ENCODE results near the gene RMND5B.
"Not testable (repeated sequence)": the region's sequence is repeated elsewhere in the genome, so short reads cannot be mapped to it uniquely, and the experiment has no call there.

RMND5B gene

DNA sequence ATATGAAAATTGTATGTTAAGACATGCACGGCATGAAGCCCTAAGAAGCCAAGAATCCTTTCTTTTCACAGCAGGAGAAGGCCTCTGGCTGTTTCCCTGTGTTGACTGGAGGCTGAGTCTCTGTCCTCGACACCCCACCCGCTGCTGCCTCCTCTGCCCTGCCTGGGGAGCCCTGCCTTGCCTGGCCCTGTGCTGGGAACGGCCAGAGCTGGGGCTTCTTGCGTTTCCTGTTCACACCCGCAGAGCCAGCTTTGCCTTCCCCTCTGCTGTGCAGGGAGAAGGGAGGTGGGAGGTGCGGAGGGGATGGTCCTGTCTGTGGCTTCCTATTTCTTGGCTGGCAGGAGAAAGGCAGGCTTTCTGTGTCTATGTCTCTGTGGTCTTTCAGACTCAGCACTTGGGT, 63.2 kb downstream of the RMND5B start:
- peak; percentile 50 for ATAC-seq
- H3K4me1 Mint-ChIP-seq, result peaks cover 18% of the 10 kb centered on the region
- H3K27me3 Mint-ChIP-seq, result peaks cover 29% of the 10 kb centered on the region
- H3K4me3 Mint-ChIP-seq, result peak overlapping the region in 1 of 2 donors; percentile 13
- peak overlapping the region in 1 of 2 donors; percentile 40 for H3K27ac Mint-ChIP-seq
- no peaks in the 10 kb centered on the region for H3K9me3 Mint-ChIP-seq
- DNase-seq, result no peak

DNA sequence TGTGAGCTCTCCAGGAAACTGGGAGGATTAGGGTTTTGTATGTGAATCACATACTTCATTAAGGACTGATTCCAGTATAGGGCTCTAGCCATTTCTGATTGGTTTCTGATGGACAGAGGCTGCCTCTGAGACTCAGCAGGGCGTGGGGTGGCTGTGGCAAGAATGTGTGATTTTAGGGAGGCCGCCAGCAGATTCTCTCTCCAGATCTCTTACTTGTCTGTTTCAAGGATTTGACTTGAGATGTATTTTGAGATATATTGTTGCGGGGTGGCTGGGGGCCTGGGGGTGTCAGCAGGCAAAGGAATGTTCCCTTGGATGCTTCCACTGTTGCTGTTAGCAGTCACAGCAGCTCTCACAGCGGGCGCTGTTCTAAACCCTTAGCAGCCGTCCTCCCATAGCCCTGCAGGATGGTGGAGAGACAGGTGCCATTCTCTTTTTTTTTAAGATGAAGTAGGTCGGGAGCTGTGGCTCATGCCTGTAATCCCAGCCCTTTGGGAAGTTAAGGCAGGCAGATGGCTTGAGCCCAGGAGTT, 65.5 kb downstream of the RMND5B start:
- peaks cover 29% of the 10 kb centered on the region for H3K27me3 Mint-ChIP-seq
- no peaks in the 10 kb centered on the region for H3K9me3 Mint-ChIP-seq
- peaks cover 18% of the 10 kb centered on the region for H3K4me1 Mint-ChIP-seq
- H3K4me3 Mint-ChIP-seq, result no peak overlapping the region
- ATAC-seq (no peak), DNase-seq (no peak)
- H3K27ac Mint-ChIP-seq, result peak overlapping the region in 1 of 2 donors; percentile 19

DNA sequence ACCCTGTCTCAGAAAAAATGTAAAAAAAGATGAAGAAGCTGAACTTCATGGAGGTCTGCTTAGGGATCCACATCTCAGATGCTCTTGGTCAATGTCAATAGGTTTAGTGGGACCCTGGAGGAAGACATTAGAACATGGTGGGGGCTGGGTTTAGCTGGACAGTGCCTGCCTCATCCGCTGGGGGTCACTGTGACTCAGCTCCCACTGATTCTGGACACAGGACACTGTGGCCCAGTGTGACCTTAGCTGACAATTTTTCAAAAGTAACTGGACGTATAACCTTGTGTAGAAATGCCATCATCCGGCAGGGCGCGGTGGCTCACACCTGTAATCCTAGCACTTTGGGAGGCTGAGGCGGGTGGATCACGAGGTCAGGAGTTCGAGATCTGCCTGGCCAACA, 66.2 kb downstream of the RMND5B start:
- H3K27me3 Mint-ChIP-seq, result peaks cover 29% of the 10 kb centered on the region
- no peak for ATAC-seq
- H3K9me3 Mint-ChIP-seq, result no peaks in the 10 kb centered on the region
- H3K4me3 Mint-ChIP-seq, result no peak overlapping the region
- H3K27ac Mint-ChIP-seq, result no peak overlapping the region
- H3K4me1 Mint-ChIP-seq, result peaks cover 21% of the 10 kb centered on the region
- DNase-seq, result no peak

DNA sequence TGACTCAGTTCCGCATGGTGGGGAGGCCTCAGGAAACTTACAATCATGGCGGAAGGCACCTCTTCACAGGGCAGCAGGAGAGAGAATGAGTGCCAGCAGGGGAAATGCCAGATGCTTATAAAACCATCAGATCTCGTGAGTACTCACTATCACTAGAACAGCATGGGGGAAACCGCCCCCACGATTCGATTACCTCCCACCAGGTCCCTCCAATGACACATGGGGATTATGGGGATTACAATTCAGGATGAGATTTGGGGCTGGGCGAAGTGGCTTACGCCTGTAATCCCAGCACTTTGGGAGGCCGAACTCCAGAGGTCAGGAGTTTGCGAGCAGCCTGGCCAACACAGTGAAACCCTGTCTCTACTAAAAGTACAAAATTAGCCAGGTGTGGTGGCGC, 67.3 kb downstream of the RMND5B start:
- DNase-seq, H3K9me3 Mint-ChIP-seq, ATAC-seq, H3K27ac Mint-ChIP-seq, H3K4me3 Mint-ChIP-seq: not testable (repeated sequence)
- Mint-ChIP-seq H3K27me3 (peaks cover 22% of the 10 kb centered on the region), H3K4me1 (peaks cover 28% of the 10 kb centered on the region)

DNA sequence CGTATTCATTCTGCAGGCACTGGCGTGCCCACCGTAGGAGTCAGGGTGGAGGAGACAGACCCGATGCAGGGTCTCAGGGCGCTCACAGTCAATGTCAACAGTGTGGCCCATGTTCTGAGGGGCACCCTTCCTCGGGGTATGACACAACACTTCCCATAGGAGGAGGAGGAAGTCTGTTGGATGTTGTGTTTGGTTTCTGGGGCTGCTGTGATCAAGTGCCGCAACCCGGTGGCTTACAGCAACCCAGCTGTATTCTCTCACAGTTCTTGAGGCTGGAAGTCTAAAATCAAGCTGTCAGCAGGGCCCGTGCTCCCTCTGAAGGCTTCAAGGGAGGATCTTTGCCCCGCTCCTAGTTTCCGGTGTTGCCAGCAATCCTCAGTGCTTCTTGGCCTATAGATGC, 67.9 kb downstream of the RMND5B start:
- ATAC-seq, result no peak
- Mint-ChIP-seq H3K4me1 (peaks cover 22% of the 10 kb centered on the region), H3K9me3 (no peaks in the 10 kb centered on the region), H3K27ac (peak overlapping the region in 1 of 2 donors; percentile 67), H3K27me3 (peaks cover 16% of the 10 kb centered on the region), H3K4me3 (no peak overlapping the region)
- DNase-seq, result no peak

DNA sequence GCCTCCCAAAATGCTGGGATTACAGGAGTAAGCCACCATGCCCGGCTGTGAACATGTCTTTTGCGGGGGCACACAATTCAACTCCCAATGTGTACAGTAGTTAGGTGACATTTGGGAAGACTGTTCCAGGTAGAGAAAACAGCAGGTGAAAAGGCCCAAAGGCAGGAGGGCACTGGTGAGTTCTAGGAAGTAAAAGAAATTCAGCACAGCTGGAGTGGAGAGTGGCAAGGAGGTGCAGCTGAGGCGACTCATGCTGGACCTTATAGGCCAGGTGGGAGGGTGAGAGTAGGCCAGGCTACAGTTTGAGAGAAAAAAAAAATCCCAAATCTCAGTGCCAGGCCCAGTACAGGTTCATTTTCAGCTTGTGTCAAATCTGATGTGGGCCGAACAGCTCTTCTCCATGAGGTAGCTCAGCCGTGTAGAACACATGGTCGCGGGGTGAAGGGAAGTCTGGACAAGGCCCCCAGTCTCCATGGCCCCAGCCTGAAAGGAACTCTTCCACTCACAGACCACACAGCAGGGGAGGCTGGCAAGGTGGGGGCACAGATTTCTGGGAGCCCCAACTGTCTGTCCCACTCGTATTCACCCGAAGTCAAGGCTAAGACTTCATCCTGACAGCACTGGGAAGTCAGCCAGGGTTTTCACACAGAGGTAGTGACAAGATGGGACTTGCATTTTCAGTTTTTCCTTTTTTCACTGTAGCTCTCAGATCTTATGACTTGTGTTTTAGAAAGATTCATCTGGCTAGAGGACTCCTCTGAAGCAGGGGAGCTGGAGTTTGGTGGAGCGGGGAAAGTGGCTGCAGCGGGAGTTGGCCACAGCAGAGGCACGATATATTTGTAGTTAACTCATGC, 69.0 kb downstream of the RMND5B start:
- H3K4me1 Mint-ChIP-seq, result peaks cover 20% of the 10 kb centered on the region
- DNase-seq (no peak), ATAC-seq (no peak)
- H3K4me3 Mint-ChIP-seq, result no peak overlapping the region
- H3K27me3 Mint-ChIP-seq, result peaks cover 5% of the 10 kb centered on the region
- H3K9me3 Mint-ChIP-seq, result no peaks in the 10 kb centered on the region
- H3K27ac Mint-ChIP-seq, result no peak overlapping the region

Data from stimulated activated naive CD8-positive, alpha-beta T cell treated with anti-CD3 and anti-CD28 coated beads, Interleukin-15, amount 100 ng/mL, for 72 hours (primary cell).